DMS79 (cell line): ENCODE results near the gene CPSF2.
A peak's percentile ranks its signal among the peaks of the same experiment; 100 is the strongest.

Experiments
- DNase-seq: peaks from one replicate; lab custom pipeline; 2025; lab: John Stamatoyannopoulos, UW

CPSF2 gene

DNA sequence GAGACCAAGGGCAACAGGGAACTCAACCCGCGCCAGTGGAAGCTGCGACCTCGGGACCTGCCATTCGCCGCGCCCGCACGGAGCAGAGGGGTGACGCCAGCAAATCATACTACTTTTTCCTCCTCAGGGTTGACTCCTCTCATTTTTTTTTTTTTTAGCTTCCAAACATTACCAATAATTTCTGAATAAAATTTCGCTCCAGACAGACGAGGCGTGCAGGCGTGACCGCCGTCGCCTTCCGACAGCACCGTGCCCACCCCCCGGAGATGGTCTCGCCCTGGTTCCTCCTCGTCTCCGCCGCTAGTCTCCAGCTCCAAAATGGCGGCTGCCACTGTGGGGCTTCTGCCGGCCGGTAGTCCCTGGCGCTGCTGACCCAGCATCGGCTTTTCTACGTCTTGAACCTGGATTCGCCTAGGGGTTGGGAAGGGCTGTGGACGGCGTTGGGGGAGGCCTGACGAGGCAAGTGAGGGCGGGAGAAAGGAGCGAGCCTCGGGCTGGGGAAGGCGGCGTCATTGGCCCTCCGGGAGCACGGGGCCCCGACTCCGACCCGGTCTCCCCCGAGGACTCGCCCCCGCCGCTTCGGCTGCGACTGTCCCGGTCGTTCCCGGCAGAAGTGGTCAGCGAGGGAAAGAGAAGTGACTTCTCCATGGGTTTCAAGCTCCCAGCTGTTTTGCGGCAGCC, at the start of gene CPSF2, which contains the start of gene NDUFB1:
Gene CPSF2 (plus strand): TSS at position 300 of the 681 bp plus-strand sequence. CDS start 9,016 bp downstream, outside the sequence.
Gene NDUFB1 (minus strand): TSS at position 37 of the 681 bp plus-strand sequence. CDS start 4,069 bp downstream, outside the sequence.
- peak; percentile 83 for DNase-seq

DNA sequence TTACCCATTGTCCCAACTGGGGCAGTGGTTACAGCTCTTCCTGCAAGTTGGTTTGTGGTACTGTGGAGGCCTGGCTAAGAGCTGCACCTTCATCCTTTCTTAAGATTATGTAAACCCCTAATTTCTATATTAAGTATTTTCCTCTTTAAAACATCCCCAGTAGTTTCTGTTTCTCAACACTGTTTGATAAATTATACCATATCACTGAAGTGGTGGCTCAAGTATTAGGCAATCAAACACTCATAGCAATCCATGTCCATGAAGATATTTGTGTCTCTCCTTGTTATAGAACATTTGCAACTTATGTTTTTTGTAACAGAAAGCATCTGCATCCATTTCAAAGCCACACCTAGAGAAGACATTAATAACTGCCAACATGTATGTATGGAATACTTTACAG, 47.2 kb upstream of the CPSF2 start:
- no peak for DNase-seq

DNA sequence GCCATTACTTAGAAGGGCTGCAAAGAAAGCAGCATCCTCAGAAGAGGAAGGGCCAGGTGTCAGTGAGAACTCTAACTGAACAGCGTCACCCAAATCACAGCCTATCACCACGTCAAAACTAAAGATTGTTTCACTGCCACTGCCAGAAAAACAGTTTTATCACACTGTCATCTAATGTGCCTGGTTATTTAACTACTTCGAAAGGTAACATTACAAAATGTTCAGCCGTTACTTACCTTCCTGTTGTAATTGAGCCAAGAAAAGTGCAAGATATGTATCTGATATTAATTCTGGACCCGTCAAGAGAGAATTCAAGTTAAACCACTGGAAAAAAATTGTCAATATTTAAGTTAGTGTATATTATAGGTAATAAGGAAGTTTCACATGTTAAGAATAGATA, 33.3 kb upstream of the CPSF2 start:
- no peak for DNase-seq

DNA sequence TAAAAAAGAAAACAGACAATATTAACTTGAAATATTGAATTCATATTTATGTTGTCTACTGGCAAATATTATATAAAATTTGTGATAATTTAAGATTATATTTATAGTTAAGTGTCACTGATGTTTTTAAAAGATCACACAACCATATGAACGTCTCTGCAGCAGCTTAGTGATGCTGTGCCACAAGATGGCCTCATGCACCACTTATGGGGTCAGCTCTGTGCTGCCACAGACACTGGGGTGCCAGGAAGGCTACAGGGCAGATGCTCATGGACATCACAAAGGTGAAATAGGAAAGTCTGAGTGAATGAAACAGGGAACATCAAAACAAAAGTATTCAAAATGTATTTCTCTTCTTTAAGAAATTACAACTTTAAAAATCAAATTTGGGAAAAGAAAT, 28.4 kb upstream of the CPSF2 start:
- DNase-seq: no peak

DNA sequence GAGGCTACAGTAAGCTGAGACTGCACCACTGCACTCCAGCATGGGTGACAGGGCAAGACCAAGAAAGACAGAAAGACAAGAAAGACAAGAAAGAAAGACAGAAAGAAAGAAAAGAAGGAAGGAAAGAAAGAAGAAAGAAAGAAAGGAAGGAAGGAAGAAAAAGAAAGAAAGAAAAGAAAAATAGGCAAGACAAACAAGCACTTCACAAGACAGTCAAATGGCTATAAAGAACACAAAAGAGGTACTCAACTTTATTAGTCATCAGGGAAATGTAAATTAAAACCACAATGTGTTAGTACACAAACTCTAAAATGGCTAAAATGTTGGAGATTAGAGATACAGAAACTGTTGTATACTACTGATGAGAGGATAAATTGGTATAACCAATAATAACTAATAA, 22.0 kb upstream of the CPSF2 start:
- peak; percentile 27 for DNase-seq

DNA sequence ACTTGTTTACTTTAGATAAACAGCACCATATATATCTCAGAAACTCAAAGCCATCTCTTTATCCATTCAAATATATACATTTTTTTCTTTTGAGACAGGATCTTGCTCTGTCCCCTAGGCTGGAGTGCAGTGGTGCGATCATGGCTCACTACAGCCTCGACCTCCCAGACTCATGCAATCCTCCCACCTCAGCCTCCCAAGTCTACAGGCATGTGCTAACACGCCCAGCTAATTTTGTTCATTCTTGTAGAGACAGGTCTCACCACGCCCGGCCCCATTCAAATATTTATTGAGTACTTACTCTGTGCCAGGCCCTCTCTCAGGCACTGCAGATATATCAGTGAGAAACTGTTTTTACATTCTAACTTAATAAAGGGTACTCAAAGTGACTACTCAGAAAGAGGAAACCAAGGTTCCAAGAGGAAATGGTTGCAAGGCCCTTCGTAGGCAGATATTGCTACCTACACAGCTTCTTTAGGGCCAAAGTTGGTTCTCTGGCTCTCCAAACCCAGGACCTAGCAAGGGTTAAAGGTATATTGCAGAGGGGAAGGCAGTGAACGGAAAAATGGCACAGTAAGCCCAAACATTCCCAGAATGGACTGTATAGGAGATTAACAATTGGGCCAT, 18.3 kb upstream of the CPSF2 start:
- no peak for DNase-seq

DNA sequence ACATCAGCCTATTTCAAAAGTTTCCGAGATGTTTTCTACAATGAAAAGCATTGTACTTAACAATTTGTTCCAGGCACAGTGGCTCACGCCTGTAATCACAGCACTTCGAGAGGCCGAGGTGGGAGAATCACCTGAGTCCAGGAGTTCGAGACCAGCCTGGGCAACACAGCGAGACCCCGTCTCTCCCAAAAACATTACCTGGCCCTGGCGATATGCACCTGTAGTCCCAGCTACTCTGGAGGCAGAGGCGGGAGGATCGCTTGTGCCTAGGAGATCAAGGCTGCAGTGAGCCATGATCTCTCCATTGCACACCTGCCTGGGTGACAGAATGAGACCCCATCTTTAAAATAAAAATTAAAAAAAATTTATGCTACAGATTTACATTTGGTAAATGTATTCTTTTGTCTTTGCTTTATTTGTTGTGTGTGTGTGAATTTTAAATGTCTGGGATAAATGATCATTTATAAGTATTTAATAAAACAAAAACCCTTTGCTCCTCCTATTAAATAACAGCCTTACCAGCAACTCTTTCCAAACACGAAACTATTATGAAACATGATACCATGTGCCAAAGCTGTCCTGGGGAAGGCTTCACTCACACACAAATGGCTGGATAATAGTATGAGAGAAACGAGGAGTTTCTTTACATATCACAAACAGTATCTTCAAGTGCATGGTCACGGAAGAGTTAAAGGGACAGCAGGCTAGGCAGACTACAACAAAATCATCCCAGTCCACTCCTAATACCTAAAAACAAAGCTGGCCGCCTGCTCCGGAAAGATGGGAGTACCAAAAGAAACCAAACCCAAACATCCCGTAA, 16.5 kb upstream of the CPSF2 start:
- no peak for DNase-seq

DNA sequence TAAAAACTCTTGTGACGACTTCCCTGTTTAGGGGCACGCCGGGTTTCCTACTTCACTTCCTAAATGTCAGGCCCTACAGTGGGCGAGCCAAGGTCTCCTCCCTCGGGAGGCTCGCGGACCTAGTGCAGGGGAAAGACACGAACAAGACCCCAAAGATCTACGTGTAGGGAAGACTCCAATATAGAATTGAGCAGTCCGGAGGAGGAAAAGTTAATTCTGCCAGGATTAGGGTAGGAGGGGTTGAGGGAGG, 16.0 kb upstream of the CPSF2 start:
- peak; percentile 44 for DNase-seq

DNA sequence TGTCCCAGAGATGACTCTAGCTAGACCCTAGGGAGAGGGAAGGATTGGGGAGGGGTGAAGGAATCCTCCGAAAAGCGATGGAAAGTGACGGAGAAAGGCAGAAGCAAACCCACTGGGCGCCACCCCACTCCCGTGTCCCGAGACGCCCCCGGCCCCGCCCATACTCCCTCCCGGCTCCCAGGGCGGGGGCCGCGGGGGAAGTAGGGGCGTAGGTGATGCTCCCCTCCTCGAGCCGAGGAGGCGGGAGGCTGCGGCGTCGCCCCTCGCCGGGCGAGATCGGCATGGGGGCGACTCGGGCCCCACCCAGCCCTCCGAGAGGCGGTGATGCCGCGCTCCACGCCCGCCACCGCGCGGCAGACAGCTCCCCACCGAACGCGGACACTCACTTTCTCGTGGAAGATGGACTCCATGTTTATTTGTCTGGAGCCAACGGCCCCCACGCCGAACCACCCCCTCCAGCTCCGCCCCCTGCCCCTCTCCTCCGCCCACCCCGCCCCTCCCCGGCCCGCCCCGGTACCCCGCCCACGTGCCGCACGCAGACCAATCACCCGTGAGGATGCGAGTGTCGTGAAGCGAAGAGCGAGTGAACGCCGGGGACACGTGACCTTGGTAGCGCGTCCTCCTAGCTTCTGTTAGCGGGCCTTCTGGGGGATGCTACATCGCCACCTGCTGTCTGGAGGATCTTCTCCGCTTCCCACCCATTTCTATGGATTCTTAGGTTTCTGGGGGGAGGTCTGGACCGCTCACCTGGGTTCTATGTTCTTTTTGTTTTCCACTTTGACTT, 15.4 kb upstream of the CPSF2 start, which contains the start of gene ATXN3:
Gene ATXN3 (minus strand): TSS at position 440 of the 784 bp plus-strand sequence. CDS start 30 bp downstream, at position 410.
- DNase-seq: peak; percentile 99

DNA sequence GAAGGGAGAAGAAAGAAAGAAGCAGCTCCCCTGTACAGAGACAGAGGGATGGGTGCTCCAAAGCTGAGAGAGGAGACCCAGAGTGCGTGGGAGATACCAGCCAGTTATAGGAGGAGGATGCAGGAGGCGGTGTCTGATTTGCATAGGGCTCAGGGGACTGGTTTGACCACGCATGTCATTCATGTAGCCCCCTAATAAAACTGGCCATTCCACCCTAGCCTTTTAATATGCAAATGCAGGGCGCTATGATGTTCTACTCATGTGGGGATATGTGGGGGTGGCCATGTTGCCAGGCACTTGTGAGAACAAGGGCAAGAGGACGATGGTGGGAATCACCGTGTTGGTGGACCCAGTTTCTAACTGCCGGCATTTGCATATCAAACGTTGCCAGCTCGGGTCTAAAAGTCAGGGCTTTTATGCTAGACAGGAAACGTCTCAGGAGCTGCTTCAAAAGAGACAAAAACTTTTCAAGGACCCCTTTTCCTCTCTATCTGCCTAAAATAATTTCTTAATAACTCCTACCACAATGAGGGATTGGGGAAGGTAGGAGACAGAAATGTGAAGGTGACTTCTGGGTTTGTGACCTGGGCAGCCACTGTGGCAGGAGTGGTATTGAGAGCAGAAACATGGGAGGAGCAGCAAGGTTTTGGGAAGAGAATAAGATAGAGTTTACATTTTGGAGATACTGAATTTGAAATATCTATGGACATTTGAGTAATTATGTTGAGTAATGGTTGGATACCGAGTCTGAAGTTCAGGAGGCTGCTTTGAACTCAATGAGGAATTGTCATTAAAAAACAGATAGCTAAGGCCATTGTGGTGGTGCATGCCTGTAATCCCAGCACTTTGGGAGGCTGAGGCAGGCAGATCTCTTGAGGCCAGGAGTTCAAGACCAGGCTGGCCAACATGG, 13.2 kb upstream of the CPSF2 start:
- no peak for DNase-seq

DNA sequence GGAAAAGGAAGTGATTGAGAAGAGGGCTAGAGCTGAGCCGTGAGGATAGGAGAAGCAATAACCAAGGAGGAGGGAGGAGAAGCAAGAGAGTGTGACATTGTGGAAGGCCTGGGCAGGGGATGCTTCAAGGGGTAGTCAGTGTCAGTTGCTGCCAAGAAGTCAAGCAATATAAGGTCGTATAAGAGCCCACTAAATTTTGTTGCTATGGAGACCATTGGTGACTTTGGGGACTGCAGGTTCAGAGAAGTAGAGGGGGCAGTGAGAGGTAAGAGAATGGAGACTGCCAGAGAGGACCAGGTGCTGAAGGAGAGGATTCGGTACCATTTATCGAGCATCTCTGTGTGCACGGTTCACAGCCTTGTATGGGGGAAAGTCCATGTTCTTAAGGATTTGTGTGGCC, 12.3 kb upstream of the CPSF2 start:
- no peak for DNase-seq

DNA sequence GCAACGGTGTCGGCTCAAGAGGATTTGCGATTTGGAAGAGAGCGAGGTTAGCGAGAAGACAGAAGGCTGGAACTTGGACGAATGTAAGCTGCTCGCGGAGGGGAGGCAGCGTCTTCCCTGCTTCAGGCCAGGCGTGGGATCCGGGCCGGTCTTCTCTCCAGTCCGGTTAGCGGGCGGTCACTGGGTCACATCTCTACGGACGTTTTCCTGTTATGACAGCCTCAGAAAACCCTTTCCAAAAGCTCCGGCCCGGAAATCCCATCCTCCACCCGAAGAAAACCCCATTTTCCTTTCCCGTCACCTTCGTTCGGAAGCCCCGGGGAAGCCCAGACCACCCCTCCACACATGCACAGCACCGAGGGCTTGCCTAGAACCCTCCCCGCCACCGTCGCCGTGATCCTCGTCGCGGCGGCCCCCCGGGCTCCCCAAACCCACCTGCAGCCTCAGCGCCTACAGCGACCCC, 531 bp upstream of the CPSF2 start:
- no peak for DNase-seq

DNA sequence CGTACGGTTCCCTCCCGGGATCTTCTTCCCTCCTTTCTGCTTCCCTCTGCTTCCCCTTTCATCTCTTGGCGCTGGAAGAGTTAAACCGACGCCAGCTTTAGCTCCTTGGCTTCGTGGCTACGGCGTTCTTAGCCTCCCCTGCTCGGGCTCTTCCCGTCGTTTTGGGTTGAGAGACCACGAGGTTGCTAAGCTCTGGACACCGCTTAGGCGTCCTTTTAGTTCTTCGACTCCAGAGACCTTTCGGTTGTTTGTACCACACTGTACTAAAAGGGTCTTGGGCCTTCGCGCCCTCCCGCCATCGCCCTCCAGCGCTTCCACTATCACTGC, 545 bp downstream of the CPSF2 start:
- peak; percentile 51 for DNase-seq

DNA sequence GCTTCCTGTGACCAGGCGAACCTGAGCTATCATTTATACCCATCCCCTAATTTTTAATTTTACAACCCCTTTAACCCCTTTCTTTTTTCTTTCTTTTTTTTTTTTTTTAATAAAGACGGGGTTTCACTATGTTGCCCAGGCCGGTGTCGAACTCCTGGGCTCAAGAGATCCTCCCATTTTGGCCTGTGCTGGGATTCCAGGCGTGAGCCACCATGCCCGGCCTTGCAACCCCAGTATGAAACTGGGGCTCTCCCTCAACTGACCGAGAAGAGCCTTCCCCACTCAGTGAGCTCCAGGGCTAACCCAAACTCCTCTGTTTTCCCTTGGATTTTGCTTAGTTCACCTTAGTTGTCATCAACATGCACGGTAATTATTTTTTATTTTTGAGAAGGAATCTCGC, 992 bp downstream of the CPSF2 start:
- no peak for DNase-seq

DNA sequence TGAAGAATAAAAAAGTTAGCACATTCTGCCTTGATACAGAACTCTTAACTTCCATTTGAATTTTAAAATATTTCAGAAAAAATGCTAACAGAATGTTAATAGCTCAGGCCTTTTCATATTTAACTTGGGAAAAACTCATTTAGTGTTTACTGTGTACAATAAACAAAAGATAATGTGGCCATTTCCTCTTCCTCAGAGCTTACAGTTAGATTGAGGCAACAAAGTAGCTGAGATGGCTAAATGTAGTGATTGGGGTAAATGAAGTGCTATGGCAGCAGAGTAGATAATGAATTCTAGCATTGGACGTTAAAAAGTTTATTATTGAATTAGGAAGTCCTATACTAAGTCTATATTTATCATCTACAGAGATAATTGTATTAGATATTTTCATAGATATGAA, 12.7 kb downstream of the CPSF2 start:
- no peak for DNase-seq

DNA sequence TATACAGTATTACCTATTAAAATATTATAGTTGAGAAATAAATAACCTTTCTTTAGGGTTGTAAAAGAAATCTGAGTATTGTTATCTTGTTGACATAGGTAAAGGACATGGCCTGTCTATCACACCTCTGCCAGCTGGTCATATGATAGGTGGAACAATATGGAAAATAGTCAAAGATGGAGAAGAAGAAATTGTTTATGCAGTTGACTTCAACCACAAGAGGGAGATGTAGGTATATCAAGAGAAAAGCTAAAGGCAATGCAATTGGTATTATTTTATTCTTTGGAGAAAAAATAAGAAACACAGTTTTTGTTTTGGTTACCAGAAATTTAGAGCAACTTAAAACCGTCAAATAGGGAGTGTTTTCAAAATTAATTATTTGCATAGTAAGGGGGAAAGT, 13.5 kb downstream of the CPSF2 start:
- DNase-seq: no peak

DNA sequence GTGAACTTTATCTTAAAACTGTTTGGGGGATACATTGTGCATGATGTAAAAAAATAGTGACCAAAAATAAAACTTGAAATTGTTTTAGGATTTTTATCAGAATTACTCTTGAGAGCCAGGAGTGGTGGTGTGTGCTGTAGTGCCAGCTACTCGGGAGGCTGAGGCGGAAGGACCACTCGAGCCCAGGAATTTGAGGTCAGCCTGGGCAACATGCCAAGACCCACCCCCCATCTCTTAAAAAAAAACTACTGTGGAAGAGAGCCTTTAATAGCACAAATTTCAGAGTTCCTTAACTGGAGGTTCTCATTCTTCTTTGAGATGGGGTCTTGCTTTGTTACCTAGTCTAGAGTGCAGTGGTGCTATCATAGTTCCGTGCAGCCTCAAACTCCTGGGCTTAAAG, 21.5 kb downstream of the CPSF2 start:
- DNase-seq: no peak

DNA sequence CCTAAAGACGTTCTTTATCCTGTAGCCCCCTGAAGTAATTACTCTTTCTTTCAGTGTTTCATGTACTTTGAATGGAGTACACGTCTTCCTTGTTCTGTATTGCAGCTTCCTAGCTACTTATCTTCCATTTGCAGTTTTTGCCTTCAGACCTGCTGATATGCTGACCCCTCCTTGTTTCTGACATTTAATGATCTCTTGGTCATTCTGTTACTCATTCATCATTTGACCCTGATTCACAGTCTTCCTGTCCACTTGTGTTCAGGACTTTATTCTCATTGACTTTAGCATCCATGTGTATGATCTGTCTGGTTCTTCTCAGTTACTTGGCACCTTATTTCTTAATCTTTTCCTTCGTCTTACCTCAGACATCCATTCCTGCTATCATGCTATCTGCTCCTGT, 22.2 kb downstream of the CPSF2 start:
- no peak for DNase-seq

DNA sequence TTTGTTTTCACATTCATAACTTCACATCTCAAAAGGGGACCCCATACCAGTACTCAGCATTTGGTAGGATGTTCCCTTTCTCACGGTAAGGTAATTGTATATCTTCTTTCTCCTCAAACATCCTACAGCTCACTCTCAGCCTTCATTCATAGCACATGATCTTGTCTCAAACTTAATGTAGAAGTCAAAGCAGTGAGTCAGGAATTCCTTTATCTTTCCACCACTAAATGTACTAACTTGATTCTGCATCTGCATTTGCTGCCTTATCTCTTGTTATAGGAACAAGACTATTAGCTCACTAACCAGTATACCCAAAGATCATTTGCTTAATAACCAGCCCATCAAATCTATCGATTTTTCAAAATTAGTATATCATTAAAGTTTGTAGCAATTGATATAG, 22.9 kb downstream of the CPSF2 start:
- DNase-seq: no peak

DNA sequence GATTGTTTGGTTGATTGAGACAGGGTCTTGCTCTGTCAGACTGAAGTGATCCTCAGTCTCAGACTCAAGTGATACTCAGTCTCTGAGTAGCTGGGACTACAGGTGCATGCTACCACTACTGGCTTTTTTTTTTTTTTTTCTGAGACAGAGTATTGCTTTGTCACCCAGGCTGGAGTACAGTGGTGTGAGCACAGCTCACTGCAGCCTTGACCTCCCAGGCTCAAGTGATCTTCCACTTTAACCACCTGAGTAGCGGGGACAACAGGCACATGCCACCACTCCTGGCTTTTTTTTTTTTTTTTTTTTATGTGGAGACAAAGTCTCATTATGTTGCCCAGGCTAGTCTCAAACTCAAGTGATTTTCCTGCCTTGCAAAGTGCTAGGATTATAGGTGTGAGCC, 31.8 kb downstream of the CPSF2 start:
- peak; percentile 93 for DNase-seq

DNA sequence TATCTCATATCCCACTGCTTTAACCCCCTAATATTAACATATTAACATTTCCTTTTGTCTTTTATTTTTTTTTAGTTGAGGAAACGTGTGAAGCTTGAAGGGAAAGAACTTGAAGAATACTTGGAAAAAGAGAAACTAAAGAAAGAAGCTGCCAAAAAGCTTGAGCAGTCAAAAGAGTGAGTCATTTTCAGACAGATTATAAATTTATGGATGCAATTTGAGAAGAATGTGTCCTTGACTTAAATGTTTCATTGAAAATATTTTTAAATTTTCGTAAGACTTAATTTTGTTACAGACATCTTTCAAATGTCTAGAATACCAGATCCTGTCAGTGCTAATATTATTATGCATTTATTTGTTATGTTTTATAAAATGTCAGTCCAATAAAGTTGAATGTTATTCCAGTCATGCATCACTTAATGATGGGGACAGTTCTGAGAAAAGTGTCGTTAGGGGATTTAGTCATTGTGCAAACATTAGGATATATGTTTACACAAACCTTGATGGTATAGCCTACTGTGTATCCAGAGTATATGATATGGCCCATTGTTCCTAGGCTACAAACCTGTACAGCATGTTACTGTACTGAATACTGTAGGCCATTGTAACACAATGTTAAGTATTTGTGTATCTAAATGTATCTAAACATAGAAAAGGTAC, 32.6 kb downstream of the CPSF2 start:
- DNase-seq: no peak
